ENCODE data around the gene MEGF11.
"Not testable (repeated sequence)": the region's sequence is repeated elsewhere in the genome, so short reads cannot be mapped to it uniquely, and the experiment has no call there.

Gene MEGF11

GRCh38 chr15:66275352-66275751, 21.8 kb upstream of the MEGF11 start:
- no peak for DNase-seq

GRCh38 chr15:66270932-66271331, 17.4 kb upstream of the MEGF11 start:
- no peak for DNase-seq

- no peak for DNase-seq
These were observed 16.0 kb upstream of the MEGF11 start for GRCh38 chr15:66269326-66270090.

DNA sequence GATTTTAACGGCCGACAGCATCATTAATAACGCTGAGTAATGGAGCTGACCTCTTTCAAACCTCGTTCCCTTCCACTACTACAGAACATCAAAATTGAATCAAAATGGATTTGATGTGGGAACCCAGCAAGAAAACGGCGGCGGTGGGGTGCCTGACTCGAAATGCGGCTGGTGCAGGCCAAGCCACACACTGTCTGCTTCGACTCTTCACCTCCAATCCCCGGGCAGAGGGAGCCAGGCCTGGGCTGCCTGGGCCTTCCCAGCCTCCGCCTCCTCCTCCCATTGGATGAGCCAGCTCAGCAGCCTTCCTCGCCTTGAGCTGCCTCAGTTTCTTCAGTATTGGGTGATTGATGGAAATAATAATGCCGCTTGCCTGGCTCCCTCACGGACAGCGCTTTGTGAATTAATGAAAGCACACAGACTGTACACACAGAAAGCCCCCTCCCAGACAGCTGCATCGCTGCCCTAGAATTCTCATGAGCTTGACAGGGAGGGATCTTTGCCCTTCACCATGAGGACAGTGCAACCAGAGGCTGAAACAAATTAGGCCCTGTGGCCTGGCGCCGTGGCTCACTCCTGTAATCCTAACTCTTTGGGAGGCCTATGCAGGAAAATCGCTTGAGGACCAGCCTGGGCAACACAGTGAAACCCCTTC, 11.4 kb upstream of the MEGF11 start:
- DNase-seq: no peak

DNA sequence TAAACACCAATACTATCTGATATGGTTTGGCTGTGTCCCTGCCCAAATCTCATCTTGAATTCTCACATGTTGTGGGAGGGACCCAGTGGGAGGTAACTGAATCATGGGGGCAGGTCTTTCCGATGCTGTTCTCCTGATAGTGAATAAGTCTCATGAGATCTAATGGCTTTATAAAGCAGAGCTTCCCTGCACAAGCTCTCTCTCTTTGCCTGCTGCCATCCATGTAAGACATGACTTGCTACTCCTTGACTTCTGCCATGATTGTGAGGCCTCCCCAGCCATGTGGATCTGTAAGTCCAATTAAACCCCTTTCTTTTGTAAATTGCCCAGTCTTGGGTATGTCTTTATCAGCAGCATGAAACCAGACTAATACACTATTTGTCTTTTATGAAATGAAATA, 9.3 kb upstream of the MEGF11 start:
- not testable (repeated sequence) for DNase-seq

GRCh38 chr15:66261056-66261455, 7.5 kb upstream of the MEGF11 start:
- DNase-seq: peak in 1 of 14 donors; percentile 76

- no peak for DNase-seq
These were observed 3.1 kb upstream of the MEGF11 start for GRCh38 chr15:66256692-66257091.

DNA sequence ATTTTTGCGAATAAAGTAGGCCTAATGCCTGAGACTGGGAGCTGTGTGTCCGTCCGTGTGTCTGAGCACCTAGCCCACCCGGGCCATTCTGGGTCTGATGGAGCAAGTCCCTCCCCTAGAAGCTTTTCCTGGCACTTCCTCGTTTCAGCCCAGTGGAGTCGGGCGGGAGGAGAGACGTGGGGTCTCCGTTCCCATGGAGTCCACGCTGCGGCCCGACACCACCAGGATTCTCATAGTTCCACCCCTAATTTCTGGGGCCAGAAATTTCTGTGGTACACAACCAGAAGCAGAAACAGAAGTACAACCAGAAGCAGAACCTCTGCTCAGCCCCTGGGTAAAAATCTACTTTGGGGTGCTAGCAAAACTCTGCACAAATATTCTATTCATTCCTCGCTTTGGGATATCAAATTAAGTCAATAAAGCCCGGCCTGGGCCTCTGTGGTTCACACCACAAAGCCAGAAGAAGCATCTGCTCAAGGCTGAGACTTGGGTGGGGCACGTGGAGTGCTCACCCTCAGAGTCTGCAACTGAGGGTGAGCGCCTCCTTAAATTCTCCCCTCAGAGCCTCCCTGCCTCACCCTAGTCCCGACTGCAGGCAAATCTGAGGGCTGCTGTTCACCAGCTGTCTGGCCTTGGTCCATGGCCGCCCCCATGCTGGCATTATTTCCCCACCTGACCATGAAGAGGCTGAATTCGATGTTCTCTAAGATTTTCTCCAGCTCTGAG, 1.6 kb upstream of the MEGF11 start:
- DNase-seq: no peak

- no peak for DNase-seq
These were observed 770 bp upstream of the MEGF11 start for GRCh38 chr15:66254089-66254950.

GRCh38 chr15:66252685-66253417, 699 bp downstream of the MEGF11 start:
- peak in 2 of 14 donors; percentile 9 for DNase-seq

- DNase-seq: peak in 8 of 14 donors; percentile 2 to 61 (median 28)
These were observed 1.5 kb downstream of the MEGF11 start for GRCh38 chr15:66251790-66252684.

DNA sequence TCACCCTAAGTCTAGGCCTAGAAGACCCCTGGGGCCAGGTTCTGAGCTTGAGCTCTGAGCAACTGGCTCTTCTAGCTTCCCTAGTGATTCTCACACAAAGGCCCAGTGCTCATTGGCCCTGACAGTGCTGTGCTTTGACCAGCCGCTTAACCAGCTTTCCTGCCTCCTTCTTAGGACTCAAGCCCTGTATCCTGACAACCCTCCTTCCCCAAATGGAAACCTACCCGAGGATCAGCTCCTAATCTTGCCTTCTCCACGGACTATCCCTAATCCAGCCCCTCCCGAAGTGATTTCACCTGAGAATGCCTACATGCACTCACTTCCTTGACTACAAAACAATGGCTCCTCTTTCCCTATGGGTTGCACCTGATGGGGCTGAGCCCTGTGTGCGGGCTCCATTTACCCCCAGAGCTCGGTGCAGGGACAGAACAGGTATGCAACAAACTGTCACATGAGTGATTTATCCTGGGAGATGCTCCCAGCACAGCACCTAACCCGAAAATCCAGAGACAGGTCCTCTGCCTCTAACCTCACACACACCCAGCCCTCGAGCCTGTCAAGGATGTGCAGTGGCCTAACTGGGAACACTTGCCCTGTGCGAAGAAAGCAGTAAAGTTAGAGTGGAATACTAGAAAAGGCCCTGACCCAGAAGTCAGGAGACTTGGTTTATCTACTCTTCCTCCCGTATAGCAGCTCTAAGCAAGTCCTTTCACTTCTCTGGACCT, 2.3 kb downstream of the MEGF11 start:
- DNase-seq: no peak

GRCh38 chr15:66249605-66250174, 3.9 kb downstream of the MEGF11 start:
- DNase-seq: no peak

GRCh38 chr15:66246937-66247336, 6.6 kb downstream of the MEGF11 start:
- DNase-seq: no peak

GRCh38 chr15:66245832-66246231, 7.7 kb downstream of the MEGF11 start:
- not testable (repeated sequence) for DNase-seq

- no peak for DNase-seq
These were observed 11.7 kb downstream of the MEGF11 start for GRCh38 chr15:66241908-66242285.

GRCh38 chr15:66241087-66241907, 12.3 kb downstream of the MEGF11 start:
- no peak for DNase-seq

- no peak for DNase-seq
These were observed 13.2 kb downstream of the MEGF11 start for GRCh38 chr15:66240240-66240794.
